ENCODE measurements around the gene HAS3.

DNA sequence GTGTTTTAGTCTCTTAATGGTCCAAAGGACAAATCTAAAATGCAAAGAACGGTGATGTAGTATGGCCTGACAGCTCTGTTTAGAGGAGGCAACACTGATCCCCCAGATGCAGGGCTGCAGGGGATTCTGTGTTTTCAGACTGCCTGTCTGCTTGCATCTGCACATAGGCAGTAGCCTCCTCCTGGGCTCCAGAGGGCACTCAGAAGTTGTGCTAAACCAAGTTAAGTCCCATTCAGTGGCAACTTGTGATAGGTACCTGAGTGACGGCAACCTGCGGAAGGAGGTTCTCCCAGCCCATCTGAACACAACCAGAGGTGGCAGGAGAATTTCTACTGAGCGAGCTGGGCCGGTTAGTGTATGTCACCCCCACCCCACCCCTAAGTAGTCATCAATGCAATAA is 9.9 kb downstream of the HAS3 start:
- TF ChIP-seq, protein P1, sequence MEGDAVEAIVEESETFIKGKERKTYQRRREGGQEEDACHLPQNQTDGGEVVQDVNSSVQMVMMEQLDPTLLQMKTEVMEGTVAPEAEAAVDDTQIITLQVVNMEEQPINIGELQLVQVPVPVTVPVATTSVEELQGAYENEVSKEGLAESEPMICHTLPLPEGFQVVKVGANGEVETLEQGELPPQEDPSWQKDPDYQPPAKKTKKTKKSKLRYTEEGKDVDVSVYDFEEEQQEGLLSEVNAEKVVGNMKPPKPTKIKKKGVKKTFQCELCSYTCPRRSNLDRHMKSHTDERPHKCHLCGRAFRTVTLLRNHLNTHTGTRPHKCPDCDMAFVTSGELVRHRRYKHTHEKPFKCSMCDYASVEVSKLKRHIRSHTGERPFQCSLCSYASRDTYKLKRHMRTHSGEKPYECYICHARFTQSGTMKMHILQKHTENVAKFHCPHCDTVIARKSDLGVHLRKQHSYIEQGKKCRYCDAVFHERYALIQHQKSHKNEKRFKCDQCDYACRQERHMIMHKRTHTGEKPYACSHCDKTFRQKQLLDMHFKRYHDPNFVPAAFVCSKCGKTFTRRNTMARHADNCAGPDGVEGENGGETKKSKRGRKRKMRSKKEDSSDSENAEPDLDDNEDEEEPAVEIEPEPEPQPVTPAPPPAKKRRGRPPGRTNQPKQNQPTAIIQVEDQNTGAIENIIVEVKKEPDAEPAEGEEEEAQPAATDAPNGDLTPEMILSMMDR (IDR thresholded peaks at IDR 0.05 in 2 of 3, conservative IDR thresholded peaks at IDR 0.05 in 1 of 3; ENCODE audit: borderline replicate concordance in 1 of 3, insufficient read depth in 1 of 3, low read depth in 2 of 3, low read length in 2 of 3) = no peak
- TF ChIP-seq SP1 (IDR thresholded peaks at IDR 0.05; ENCODE audit: low read depth) = no peak

All from HCT116 (cell line).